ENCODE data around the gene ZZZ3.

Gene ZZZ3

GRCh38 chr1:77672374-77672773, 10.1 kb downstream of the ZZZ3 start:
- Histone ChIP-seq H3K27me3 (replicated peaks; ENCODE audit: control insufficient read depth, insufficient read depth, low read length, poor library complexity, severe bottlenecking) (no peaks in the 10 kb centered on the region), H3K27ac (ENCODE audit: insufficient read depth, low read length, poor library complexity, severe bottlenecking) (no peak overlapping the region), H3K36me3 (ENCODE audit: control insufficient read depth, insufficient read depth, low read length) (no peaks in the 10 kb centered on the region), H3K4me1 (ENCODE audit: control insufficient read depth, insufficient read depth, low read length, poor library complexity, severe bottlenecking) (peaks cover 21% of the 10 kb centered on the region), H3K4me3 (ENCODE audit: insufficient read depth, low read depth, low read length, poor library complexity, severe bottlenecking) (no peak overlapping the region), H3K9me3 (ENCODE audit: control insufficient read depth, low read length) (no peaks in the 10 kb centered on the region)
- DNase-seq = no peak

DNA sequence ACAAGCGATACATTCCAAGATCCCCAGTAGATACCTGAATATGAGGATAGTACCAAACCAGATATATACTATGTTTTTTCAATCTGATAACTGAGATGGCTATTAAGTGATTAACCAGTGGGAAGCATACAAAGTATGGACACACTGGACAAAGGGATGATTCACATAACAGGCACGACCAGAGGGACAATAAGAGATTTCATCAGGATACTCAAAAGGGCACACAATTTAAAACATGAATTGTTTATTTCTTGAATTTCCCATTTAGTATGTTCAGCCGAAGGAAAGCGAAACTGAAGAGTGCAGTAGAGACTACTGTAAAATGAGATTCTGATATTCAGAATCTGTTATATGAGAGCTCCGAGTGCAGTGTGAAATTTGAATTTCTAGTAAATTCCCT, 10.6 kb downstream of the ZZZ3 start:
- H3K4me3 ChIP-seq (ENCODE audit: insufficient read depth, low read depth, low read length, poor library complexity, severe bottlenecking) = no peak overlapping the region
- no peaks in the 10 kb centered on the region for H3K9me3 ChIP-seq (ENCODE audit: control insufficient read depth, low read length)
- no peak overlapping the region for H3K27ac ChIP-seq (ENCODE audit: insufficient read depth, low read length, poor library complexity, severe bottlenecking)
- H3K4me1 ChIP-seq (ENCODE audit: control insufficient read depth, insufficient read depth, low read length, poor library complexity, severe bottlenecking) = peaks cover 21% of the 10 kb centered on the region
- DNase-seq = no peak
- H3K27me3 ChIP-seq (replicated peaks; ENCODE audit: control insufficient read depth, insufficient read depth, low read length, poor library complexity, severe bottlenecking) = no peaks in the 10 kb centered on the region
- no peaks in the 10 kb centered on the region for H3K36me3 ChIP-seq (ENCODE audit: control insufficient read depth, insufficient read depth, low read length)

GRCh38 chr1:77670330-77670729, 12.1 kb downstream of the ZZZ3 start:
- no peak overlapping the region for H3K27ac ChIP-seq (ENCODE audit: insufficient read depth, low read length, poor library complexity, severe bottlenecking)
- H3K4me3 ChIP-seq (ENCODE audit: insufficient read depth, low read depth, low read length, poor library complexity, severe bottlenecking) = no peak overlapping the region
- no peaks in the 10 kb centered on the region for H3K27me3 ChIP-seq (replicated peaks; ENCODE audit: control insufficient read depth, insufficient read depth, low read length, poor library complexity, severe bottlenecking)
- H3K9me3 ChIP-seq (ENCODE audit: control insufficient read depth, low read length) = no peaks in the 10 kb centered on the region
- H3K4me1 ChIP-seq (ENCODE audit: control insufficient read depth, insufficient read depth, low read length, poor library complexity, severe bottlenecking) = peaks cover 21% of the 10 kb centered on the region
- H3K36me3 ChIP-seq (ENCODE audit: control insufficient read depth, insufficient read depth, low read length) = no peaks in the 10 kb centered on the region
- DNase-seq = no peak

DNA sequence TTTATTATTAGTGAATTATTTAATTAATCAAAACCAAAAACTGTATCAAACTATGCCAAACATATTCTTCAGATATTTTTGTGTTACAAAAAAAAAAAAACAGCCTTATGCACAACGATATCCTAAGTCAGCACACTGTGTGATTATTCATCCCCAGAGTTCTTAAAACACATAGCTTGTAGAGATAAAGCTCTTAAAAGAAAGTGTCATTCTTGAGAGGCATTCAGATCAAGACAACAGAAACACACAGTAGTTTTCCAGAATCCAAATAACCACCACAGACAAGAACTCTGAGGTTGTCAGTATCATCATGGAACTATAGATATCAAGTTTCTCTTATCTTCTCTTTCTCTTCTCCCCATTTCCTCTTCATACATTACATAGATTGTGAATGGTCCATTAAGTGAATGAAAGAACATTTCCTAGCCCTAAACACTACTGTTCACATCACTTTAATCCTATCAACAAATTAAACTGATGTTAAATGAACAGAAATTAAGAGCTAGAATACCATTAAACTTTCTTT, 13.5 kb downstream of the ZZZ3 start:
- Histone ChIP-seq H3K4me3 (ENCODE audit: insufficient read depth, low read depth, low read length, poor library complexity, severe bottlenecking) (no peak overlapping the region), H3K4me1 (ENCODE audit: control insufficient read depth, insufficient read depth, low read length, poor library complexity, severe bottlenecking) (peaks cover 21% of the 10 kb centered on the region), H3K9me3 (ENCODE audit: control insufficient read depth, low read length) (no peaks in the 10 kb centered on the region), H3K36me3 (ENCODE audit: control insufficient read depth, insufficient read depth, low read length) (no peaks in the 10 kb centered on the region), H3K27ac (ENCODE audit: insufficient read depth, low read length, poor library complexity, severe bottlenecking) (no peak overlapping the region), H3K27me3 (replicated peaks; ENCODE audit: control insufficient read depth, insufficient read depth, low read length, poor library complexity, severe bottlenecking) (no peaks in the 10 kb centered on the region)
- DNase-seq = no peak

GRCh38 chr1:77664939-77665516, 17.4 kb downstream of the ZZZ3 start:
- no peak overlapping the region for H3K4me3 ChIP-seq (ENCODE audit: insufficient read depth, low read depth, low read length, poor library complexity, severe bottlenecking)
- no peaks in the 10 kb centered on the region for H3K36me3 ChIP-seq (ENCODE audit: control insufficient read depth, insufficient read depth, low read length)
- no peaks in the 10 kb centered on the region for H3K9me3 ChIP-seq (ENCODE audit: control insufficient read depth, low read length)
- H3K4me1 ChIP-seq (ENCODE audit: control insufficient read depth, insufficient read depth, low read length, poor library complexity, severe bottlenecking) = peaks cover 3% of the 10 kb centered on the region
- H3K27ac ChIP-seq (ENCODE audit: insufficient read depth, low read length, poor library complexity, severe bottlenecking) = no peak overlapping the region
- DNase-seq = no peak
- H3K27me3 ChIP-seq (replicated peaks; ENCODE audit: control insufficient read depth, insufficient read depth, low read length, poor library complexity, severe bottlenecking) = no peaks in the 10 kb centered on the region

DNA sequence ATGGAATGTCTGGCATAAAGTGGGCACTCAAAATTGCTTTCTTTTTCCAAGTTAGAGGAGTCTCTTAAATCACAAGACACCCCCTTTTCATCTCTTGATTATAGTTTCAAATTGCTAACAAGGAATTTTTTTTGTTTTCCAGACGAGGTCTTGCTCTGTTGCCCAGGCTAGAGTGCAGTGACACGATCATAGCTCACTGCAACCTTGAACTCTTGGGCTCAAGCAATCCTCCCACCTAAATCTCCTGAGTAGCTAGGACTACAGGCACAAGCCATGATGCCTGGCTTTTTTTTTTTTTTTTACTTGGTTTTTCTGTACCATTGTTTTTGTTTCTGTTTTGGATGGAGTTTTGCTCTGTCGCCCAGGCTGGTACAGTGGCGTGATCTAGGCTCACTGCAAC, 20.8 kb downstream of the ZZZ3 start:
- Histone ChIP-seq H3K4me1 (ENCODE audit: control insufficient read depth, insufficient read depth, low read length, poor library complexity, severe bottlenecking) (no peaks in the 10 kb centered on the region), H3K36me3 (ENCODE audit: control insufficient read depth, insufficient read depth, low read length) (no peaks in the 10 kb centered on the region), H3K4me3 (ENCODE audit: insufficient read depth, low read depth, low read length, poor library complexity, severe bottlenecking) (no peak overlapping the region), H3K27me3 (replicated peaks; ENCODE audit: control insufficient read depth, insufficient read depth, low read length, poor library complexity, severe bottlenecking) (no peaks in the 10 kb centered on the region), H3K9me3 (ENCODE audit: control insufficient read depth, low read length) (no peaks in the 10 kb centered on the region), H3K27ac (ENCODE audit: insufficient read depth, low read length, poor library complexity, severe bottlenecking) (no peak overlapping the region)
- no peak for DNase-seq

DNA sequence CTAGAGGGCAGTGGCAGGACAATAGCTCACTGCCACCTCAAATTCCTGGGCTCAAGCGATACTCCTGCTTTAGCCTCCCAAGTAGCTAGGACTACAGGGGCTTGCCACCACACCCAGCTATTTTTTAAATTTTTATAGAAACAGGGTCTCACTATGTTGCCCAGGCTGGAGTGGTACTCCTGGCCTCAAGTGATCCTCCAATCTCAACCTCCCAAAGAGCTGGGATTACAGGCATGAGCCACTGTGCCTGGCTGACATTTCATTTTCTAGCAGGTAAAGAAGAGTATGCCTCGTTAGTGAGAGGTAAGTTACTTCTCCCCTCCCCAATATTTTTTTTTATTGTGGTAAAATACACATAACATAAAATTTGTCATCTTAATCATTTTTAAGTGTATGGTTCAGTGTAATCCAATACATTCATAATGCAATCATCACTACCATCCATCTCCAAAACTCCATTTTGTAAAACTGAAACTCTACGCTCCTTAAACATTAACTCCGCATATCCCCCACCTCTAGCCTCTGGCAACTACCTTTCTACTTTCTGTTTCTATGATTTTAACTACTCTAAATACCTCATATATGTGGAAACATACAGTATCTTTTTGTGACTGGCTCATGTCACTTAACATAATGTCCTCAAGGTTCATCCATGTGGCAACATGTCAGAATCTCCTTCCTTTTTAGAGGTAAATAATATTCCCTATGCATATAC, 22.4 kb downstream of the ZZZ3 start:
- Histone ChIP-seq H3K4me3 (ENCODE audit: insufficient read depth, low read depth, low read length, poor library complexity, severe bottlenecking) (no peak overlapping the region), H3K9me3 (ENCODE audit: control insufficient read depth, low read length) (no peaks in the 10 kb centered on the region), H3K36me3 (ENCODE audit: control insufficient read depth, insufficient read depth, low read length) (no peaks in the 10 kb centered on the region), H3K27me3 (replicated peaks; ENCODE audit: control insufficient read depth, insufficient read depth, low read length, poor library complexity, severe bottlenecking) (no peaks in the 10 kb centered on the region), H3K4me1 (ENCODE audit: control insufficient read depth, insufficient read depth, low read length, poor library complexity, severe bottlenecking) (no peaks in the 10 kb centered on the region), H3K27ac (ENCODE audit: insufficient read depth, low read length, poor library complexity, severe bottlenecking) (no peak overlapping the region)
- DNase-seq = no peak

GRCh38 chr1:77658271-77658670, 24.2 kb downstream of the ZZZ3 start:
- no peak overlapping the region for H3K4me3 ChIP-seq (ENCODE audit: insufficient read depth, low read depth, low read length, poor library complexity, severe bottlenecking)
- H3K36me3 ChIP-seq (ENCODE audit: control insufficient read depth, insufficient read depth, low read length) = no peaks in the 10 kb centered on the region
- no peaks in the 10 kb centered on the region for H3K9me3 ChIP-seq (ENCODE audit: control insufficient read depth, low read length)
- H3K4me1 ChIP-seq (ENCODE audit: control insufficient read depth, insufficient read depth, low read length, poor library complexity, severe bottlenecking) = no peaks in the 10 kb centered on the region
- no peak for DNase-seq
- H3K27me3 ChIP-seq (replicated peaks; ENCODE audit: control insufficient read depth, insufficient read depth, low read length, poor library complexity, severe bottlenecking) = no peaks in the 10 kb centered on the region
- H3K27ac ChIP-seq (ENCODE audit: insufficient read depth, low read length, poor library complexity, severe bottlenecking) = no peak overlapping the region

DNA sequence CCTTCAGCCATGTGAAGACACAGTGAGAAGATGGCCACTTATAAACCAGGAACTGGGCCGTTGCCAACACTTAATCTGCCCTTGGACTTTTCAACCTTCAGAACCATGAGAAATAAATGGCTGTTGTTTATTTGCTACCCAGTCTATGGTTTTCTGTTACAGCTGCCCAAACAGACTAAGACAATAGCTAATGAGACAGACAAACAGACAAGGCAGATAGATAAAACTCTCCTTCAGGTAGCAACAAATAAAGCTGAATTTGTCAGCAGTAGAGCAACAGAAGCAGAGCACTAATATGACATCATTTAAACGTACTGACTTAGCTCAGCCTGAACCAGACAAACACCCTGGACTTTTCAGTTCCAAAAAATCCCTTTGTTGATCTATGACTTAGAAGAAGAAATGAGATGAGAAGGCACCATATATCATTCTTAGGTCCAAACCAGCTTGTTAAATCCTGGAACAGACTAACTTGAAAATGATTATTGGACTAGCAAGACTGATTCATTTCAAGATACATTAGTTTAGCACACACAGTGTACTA, 27.0 kb downstream of the ZZZ3 start:
- H3K36me3 ChIP-seq (ENCODE audit: control insufficient read depth, insufficient read depth, low read length) = peaks cover 3% of the 10 kb centered on the region
- H3K27me3 ChIP-seq (replicated peaks; ENCODE audit: control insufficient read depth, insufficient read depth, low read length, poor library complexity, severe bottlenecking) = no peaks in the 10 kb centered on the region
- H3K4me3 ChIP-seq (ENCODE audit: insufficient read depth, low read depth, low read length, poor library complexity, severe bottlenecking) = no peak overlapping the region
- no peaks in the 10 kb centered on the region for H3K4me1 ChIP-seq (ENCODE audit: control insufficient read depth, insufficient read depth, low read length, poor library complexity, severe bottlenecking)
- no peak overlapping the region for H3K27ac ChIP-seq (ENCODE audit: insufficient read depth, low read length, poor library complexity, severe bottlenecking)
- H3K9me3 ChIP-seq (ENCODE audit: control insufficient read depth, low read length) = no peaks in the 10 kb centered on the region
- no peak for DNase-seq

DNA sequence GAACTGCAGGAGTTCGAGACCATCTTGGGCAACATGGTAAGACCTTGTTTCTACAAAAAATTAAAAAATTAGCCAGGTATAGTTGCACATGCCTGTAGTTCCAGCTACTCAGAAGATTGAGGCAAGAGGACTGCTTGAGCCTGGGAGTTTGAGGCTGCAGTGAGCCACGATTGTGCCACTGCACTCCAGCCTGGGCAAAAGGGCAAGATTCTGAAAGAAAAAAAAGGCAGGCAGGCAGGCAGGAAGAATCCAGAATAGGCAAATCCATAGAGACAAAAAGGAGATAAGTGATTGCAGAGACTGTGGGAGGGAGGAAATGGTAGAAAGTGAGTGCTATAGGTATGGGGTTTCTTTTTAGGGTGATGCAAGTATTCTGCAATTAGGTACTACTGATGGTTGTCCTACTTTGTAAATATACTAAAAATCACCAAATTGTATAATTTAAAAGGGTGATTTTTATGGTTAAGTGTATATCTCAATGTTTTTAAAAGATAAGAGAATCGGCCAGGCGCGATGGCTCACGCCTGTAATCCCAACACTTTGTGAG, 29.4 kb downstream of the ZZZ3 start:
- Histone ChIP-seq H3K36me3 (ENCODE audit: control insufficient read depth, insufficient read depth, low read length) (peaks cover 9% of the 10 kb centered on the region), H3K4me1 (ENCODE audit: control insufficient read depth, insufficient read depth, low read length, poor library complexity, severe bottlenecking) (no peaks in the 10 kb centered on the region), H3K27me3 (replicated peaks; ENCODE audit: control insufficient read depth, insufficient read depth, low read length, poor library complexity, severe bottlenecking) (no peaks in the 10 kb centered on the region), H3K4me3 (ENCODE audit: insufficient read depth, low read depth, low read length, poor library complexity, severe bottlenecking) (no peak overlapping the region), H3K9me3 (ENCODE audit: control insufficient read depth, low read length) (no peaks in the 10 kb centered on the region), H3K27ac (ENCODE audit: insufficient read depth, low read length, poor library complexity, severe bottlenecking) (no peak overlapping the region)
- no peak for DNase-seq

Data from effector memory CD4-positive, alpha-beta T cell (primary cell).